A673 (cell line): ENCODE data around the gene TCFL5. TPM values are rescaled to one million over a fixed set of nuclear protein-coding genes. Genes with fewer than 3 reads are reported as not detected.
A peak's percentile ranks its signal among the peaks of the same experiment; 100 is the strongest.

Source experiments
- BruUV-seq: library from RNA; stranded (reverse); fragments of 400-500 nt; replicated peaks from 2 replicates; lab custom pipeline; 2021; lab: Mats Ljungman, UMichigan
- CTCF ChIA-PET: fragments of 300-600 bp; sonication (Branson Sonifier 250); formaldehyde crosslinking; loops from one replicate; lab custom pipeline; 2022; ENCODE audit warnings: antibody characterized with exemption; lab: Charles Lee
- POLR2A ChIA-PET: fragments of 300-600 bp; sonication (Branson Sonifier 250); formaldehyde crosslinking; loops from one replicate; lab custom pipeline; 2022; ENCODE audit warnings: antibody characterized with exemption; ENCODE audit not compliant: low non-redundant PET; lab: Charles Lee
- DNase-seq: peaks from one replicate; pipeline ENCODE4 v3.0.0-alpha.2; 2015; ENCODE audit warnings: low spot score
- H3K27ac ChIP-seq: fragments of 200-600 bp; sonication (generic); 2 replicates; pipeline ENCODE4 v1.5.1; 2016; ENCODE audit warnings: mixed run types, low read depth, mild to moderate bottlenecking, mixed read lengths, antibody characterized with exemption, low read length; ENCODE audit not compliant: poor library complexity, severe bottlenecking
- H3K27me3 ChIP-seq: fragments of 200-600 bp; sonication (generic); replicated peaks from 2 replicates; pipeline ENCODE4 v1.6.1; 2017; ENCODE audit warnings: mixed run types, low read depth, mild to moderate bottlenecking, mixed read lengths, antibody characterized with exemption, low read length; ENCODE audit not compliant: insufficient read depth, poor library complexity
- H3K36me3 ChIP-seq: fragments of 200-600 bp; sonication (generic); 2 replicates; pipeline ENCODE4 v1.6.1; 2016; ENCODE audit warnings: mixed run types, mild to moderate bottlenecking, mixed read lengths, antibody characterized with exemption, low read length; ENCODE audit not compliant: insufficient read depth, poor library complexity, severe bottlenecking
- H3K4me1 ChIP-seq: fragments of 200-600 bp; sonication (generic); 2 replicates; pipeline ENCODE4 v1.6.1; 2017; ENCODE audit warnings: mixed run types, mild to moderate bottlenecking, mixed read lengths, antibody characterized with exemption, low read length; ENCODE audit not compliant: insufficient read depth, poor library complexity, severe bottlenecking
- H3K4me3 ChIP-seq: fragments of 200-600 bp; sonication (generic); 2 replicates; pipeline ENCODE4 v1.5.1; 2016; ENCODE audit warnings: low read depth, mixed run types, mild to moderate bottlenecking, mixed read lengths, low read length; ENCODE audit not compliant: poor library complexity, severe bottlenecking
- H3K9me3 ChIP-seq: fragments of 200-600 bp; sonication (generic); 2 replicates; pipeline ENCODE4 v1.6.1; 2016; ENCODE audit warnings: mixed run types, low read depth, mild to moderate bottlenecking, mixed read lengths, antibody characterized with exemption, low read length; ENCODE audit not compliant: poor library complexity, severe bottlenecking
- EZH2 ChIP-seq: fragments of 200-600 bp; sonication (generic); IDR thresholded peaks from 2 replicates; pipeline ENCODE4 v1.6.1; 2017; ENCODE audit warnings: borderline replicate concordance, low read depth, mild to moderate bottlenecking, mixed read lengths, antibody characterized with exemption, low read length; ENCODE audit not compliant: poor library complexity, severe bottlenecking
- intact Hi-C: fragments of 100-400 bp; cut with micrococcal nuclease; formaldehyde crosslinking; loops from one replicate; pipeline ENCODE4 v1.10.0; 2022; ENCODE audit not compliant: unreplicated experiment
- total RNA-seq: library from RNA; stranded (reverse); gene quantifications from 2 replicates; pipeline ENCODE4 v1.2.3, GENCODE V29; 2021
- TF ChIP-seq, protein P1 (sequence below): fragments of 300-800, 200-600 bp; sonication (generic); conservative IDR thresholded peaks from 2 replicates; pipeline ENCODE4 v1.5.1; 2017; ENCODE audit warnings: low read depth, mild to moderate bottlenecking, antibody characterized with exemption, low read length, moderate library complexity, mixed read lengths

The TCFL5 gene
- total RNA-seq, 1 experiment from 2014 or later: 13.9 TPM

DNA sequence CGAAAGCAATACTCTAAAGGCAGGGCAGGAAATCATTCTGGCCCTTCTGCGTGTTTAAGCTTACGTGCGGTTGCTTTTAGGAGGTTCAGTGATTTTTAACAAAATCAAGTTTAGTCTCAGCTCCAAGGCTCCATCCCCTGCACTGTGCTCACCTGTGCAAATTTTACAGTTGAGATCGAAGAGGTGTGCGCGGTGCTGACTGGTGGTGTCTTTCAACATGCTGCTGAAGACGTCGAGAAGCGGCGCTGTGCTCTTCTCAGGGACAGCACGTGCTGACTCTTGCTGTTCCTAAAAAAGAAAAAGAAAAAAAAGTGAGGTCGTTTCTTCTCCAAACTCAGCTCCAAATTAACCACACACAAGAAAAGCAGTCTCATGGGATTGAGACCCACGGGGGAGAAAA lies 32.6 kb upstream of the TCFL5 start:
- Histone ChIP-seq H3K4me3 (no peak overlapping the region), H3K27me3 (no peaks in the 10 kb centered on the region), H3K27ac (no peak overlapping the region), H3K4me1 (peaks cover 2% of the 10 kb centered on the region), H3K9me3 (no peaks in the 10 kb centered on the region), H3K36me3 (peaks cover 80% of the 10 kb centered on the region)
- intact Hi-C loops: no loop called here
- BruUV-seq: no TSS peak
- no peak for TF ChIP-seq EZH2
- TF ChIP-seq, protein P1, sequence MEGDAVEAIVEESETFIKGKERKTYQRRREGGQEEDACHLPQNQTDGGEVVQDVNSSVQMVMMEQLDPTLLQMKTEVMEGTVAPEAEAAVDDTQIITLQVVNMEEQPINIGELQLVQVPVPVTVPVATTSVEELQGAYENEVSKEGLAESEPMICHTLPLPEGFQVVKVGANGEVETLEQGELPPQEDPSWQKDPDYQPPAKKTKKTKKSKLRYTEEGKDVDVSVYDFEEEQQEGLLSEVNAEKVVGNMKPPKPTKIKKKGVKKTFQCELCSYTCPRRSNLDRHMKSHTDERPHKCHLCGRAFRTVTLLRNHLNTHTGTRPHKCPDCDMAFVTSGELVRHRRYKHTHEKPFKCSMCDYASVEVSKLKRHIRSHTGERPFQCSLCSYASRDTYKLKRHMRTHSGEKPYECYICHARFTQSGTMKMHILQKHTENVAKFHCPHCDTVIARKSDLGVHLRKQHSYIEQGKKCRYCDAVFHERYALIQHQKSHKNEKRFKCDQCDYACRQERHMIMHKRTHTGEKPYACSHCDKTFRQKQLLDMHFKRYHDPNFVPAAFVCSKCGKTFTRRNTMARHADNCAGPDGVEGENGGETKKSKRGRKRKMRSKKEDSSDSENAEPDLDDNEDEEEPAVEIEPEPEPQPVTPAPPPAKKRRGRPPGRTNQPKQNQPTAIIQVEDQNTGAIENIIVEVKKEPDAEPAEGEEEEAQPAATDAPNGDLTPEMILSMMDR: no peak
- ChIA-PET POLR2A (no interaction called here), CTCF (no interaction called here)
- no peak for DNase-seq

DNA sequence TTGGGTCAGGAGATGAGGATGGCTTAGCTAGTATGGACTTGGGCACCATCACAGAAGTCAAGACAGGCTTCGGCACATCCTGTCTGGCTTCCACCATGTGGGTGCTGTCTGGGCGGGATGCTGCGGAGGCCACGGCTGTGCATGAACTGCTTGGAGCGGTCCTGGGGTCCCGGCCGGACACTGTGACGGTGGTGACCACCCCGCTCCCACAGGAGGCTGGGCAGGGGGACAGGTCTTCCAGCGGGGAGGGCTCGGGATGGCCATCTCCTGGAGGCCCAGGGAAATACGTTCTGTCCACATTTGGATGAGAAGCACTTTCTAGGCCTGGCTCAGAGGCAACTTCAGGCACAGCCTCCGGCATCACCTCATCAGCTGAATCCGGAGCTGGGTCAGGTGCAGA lies 32.1 kb upstream of the TCFL5 start:
- TF ChIP-seq, protein P1: no peak
- TF ChIP-seq EZH2: no peak
- no peak overlapping the region for H3K27ac ChIP-seq
- peaks cover 85% of the 10 kb centered on the region for H3K36me3 ChIP-seq
- TSS peak; percentile 14 for BruUV-seq
- ChIA-PET POLR2A (no interaction called here), CTCF (no interaction called here)
- no peak for DNase-seq
- no peaks in the 10 kb centered on the region for H3K9me3 ChIP-seq
- H3K27me3 ChIP-seq: no peaks in the 10 kb centered on the region
- no peaks in the 10 kb centered on the region for H3K4me1 ChIP-seq
- intact Hi-C loops: no loop called here
- no peak overlapping the region for H3K4me3 ChIP-seq

DNA sequence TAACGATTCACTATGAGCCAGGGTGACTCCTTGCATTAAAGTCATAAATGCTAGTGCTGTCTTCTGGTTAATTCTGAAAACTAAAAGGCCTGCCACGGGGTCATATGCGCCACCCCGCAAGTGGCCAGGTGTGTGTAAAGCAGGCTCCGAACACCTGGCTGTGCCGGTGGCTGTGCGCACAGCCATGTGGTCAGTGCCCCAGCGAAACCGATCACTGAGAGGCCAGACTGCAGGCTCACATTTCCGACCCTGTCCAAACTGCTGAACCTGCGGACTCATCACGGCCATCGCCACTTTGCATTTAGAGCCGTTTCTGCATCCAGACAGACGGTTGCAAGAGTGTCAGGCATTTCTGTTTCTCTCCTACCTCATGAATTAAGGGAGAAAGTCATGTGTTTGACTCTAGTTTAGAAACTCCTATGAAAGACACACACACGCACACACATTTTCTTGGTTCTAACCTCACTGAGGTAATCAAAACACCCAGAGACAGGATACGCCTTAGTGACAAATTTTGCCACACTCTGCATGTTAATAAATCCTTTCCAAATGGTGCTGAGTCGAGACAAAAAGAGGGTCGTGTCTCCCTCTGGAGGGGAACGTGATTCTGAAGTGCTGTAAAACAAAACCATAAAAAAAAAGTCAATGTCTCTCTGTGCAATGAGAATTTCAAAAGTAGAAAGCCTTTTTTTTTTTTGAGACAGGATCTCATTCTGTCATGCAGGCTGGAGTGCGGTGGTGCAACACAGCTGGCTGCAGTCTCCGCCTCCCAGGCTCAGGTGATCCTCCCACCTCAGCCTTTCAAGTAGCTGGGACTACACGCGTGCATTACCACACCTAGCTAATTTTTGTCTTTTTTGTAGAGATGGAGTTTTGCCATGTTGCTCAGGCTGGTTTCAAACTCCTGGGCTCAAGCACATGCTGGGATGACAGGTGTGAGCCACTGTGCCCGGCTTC lies 31.0 kb upstream of the TCFL5 start:
- BruUV-seq: no TSS peak
- H3K36me3 ChIP-seq: peaks cover 96% of the 10 kb centered on the region
- no peak overlapping the region for H3K27ac ChIP-seq
- intact Hi-C loops: no loop called here
- no peak overlapping the region for H3K4me3 ChIP-seq
- H3K27me3 ChIP-seq: no peaks in the 10 kb centered on the region
- CTCF ChIA-PET: no interaction called here
- no peaks in the 10 kb centered on the region for H3K9me3 ChIP-seq
- TF ChIP-seq, protein P1: no peak
- TF ChIP-seq EZH2: no peak
- no peak for DNase-seq
- POLR2A ChIA-PET: no interaction called here
- H3K4me1 ChIP-seq: peaks cover 7% of the 10 kb centered on the region
